ENCODE measurements around the gene TGFBR1.

TGFBR1 gene

GRCh38 chr9:99073985-99074901, 30.7 kb upstream of the TGFBR1 start:
- no peak for DNase-seq
- peaks cover 22% of the 10 kb centered on the region for H3K4me1 Mint-ChIP-seq
- H3K4me3 Mint-ChIP-seq: no peak overlapping the region
- no peaks in the 10 kb centered on the region for H3K9me3 Mint-ChIP-seq
- H3K27ac Mint-ChIP-seq: no peak overlapping the region
- H3K27me3 Mint-ChIP-seq (ENCODE audit: low read depth, poor library complexity): no peaks in the 10 kb centered on the region
- TF ChIP-seq CTCF (IDR thresholded peaks at IDR 0.05): no peak
- H3K36me3 Mint-ChIP-seq (ENCODE audit: low read depth): no peaks in the 10 kb centered on the region

GRCh38 chr9:99074902-99075245, 30.0 kb upstream of the TGFBR1 start:
- TF ChIP-seq CTCF (IDR thresholded peaks at IDR 0.05): no peak
- no peak overlapping the region for H3K4me3 Mint-ChIP-seq
- no peaks in the 10 kb centered on the region for H3K36me3 Mint-ChIP-seq (ENCODE audit: low read depth)
- H3K27ac Mint-ChIP-seq: no peak overlapping the region
- no peak for DNase-seq
- no peaks in the 10 kb centered on the region for H3K27me3 Mint-ChIP-seq (ENCODE audit: low read depth, poor library complexity)
- H3K4me1 Mint-ChIP-seq: peaks cover 19% of the 10 kb centered on the region
- H3K9me3 Mint-ChIP-seq: no peaks in the 10 kb centered on the region

GRCh38 chr9:99075246-99075912, 29.5 kb upstream of the TGFBR1 start:
- H3K4me3 Mint-ChIP-seq: no peak overlapping the region
- DNase-seq: no peak
- no peaks in the 10 kb centered on the region for H3K36me3 Mint-ChIP-seq (ENCODE audit: low read depth)
- no peaks in the 10 kb centered on the region for H3K9me3 Mint-ChIP-seq
- H3K4me1 Mint-ChIP-seq: peaks cover 18% of the 10 kb centered on the region
- peak overlapping the region; percentile 66 for H3K27ac Mint-ChIP-seq
- no peaks in the 10 kb centered on the region for H3K27me3 Mint-ChIP-seq (ENCODE audit: low read depth, poor library complexity)
- no peak for TF ChIP-seq CTCF (IDR thresholded peaks at IDR 0.05)

GRCh38 chr9:99076030-99076429, 28.9 kb upstream of the TGFBR1 start:
- Mint-ChIP-seq H3K4me1 (peaks cover 11% of the 10 kb centered on the region), H3K4me3 (no peak overlapping the region), H3K9me3 (peaks cover 4% of the 10 kb centered on the region), H3K36me3 (ENCODE audit: low read depth) (no peaks in the 10 kb centered on the region), H3K27me3 (ENCODE audit: low read depth, poor library complexity) (no peaks in the 10 kb centered on the region), H3K27ac (no peak overlapping the region)
- TF ChIP-seq CTCF (IDR thresholded peaks at IDR 0.05): no peak
- DNase-seq: no peak

GRCh38 chr9:99076483-99077171, 28.3 kb upstream of the TGFBR1 start:
- no peak for TF ChIP-seq CTCF (IDR thresholded peaks at IDR 0.05)
- H3K4me3 Mint-ChIP-seq: no peak overlapping the region
- no peaks in the 10 kb centered on the region for H3K27me3 Mint-ChIP-seq (ENCODE audit: low read depth, poor library complexity)
- H3K36me3 Mint-ChIP-seq (ENCODE audit: low read depth): no peaks in the 10 kb centered on the region
- no peak for DNase-seq
- peaks cover 4% of the 10 kb centered on the region for H3K9me3 Mint-ChIP-seq
- no peak overlapping the region for H3K27ac Mint-ChIP-seq
- H3K4me1 Mint-ChIP-seq: peaks cover 6% of the 10 kb centered on the region

Measured in nephron progenitor cell (in vitro differentiated cells).